ENCODE results near the gene TMEM140. TPM values are rescaled to one million over a fixed set of nuclear protein-coding genes. Genes with fewer than 3 reads are reported as not detected.

TMEM140 gene
- total and polyA plus RNA-seq, 2 of the 13 experiments (the other 11 are each of a cell fraction or from before 2014, with no cell fraction given), result 9.2 to 21.7 TPM

DNA sequence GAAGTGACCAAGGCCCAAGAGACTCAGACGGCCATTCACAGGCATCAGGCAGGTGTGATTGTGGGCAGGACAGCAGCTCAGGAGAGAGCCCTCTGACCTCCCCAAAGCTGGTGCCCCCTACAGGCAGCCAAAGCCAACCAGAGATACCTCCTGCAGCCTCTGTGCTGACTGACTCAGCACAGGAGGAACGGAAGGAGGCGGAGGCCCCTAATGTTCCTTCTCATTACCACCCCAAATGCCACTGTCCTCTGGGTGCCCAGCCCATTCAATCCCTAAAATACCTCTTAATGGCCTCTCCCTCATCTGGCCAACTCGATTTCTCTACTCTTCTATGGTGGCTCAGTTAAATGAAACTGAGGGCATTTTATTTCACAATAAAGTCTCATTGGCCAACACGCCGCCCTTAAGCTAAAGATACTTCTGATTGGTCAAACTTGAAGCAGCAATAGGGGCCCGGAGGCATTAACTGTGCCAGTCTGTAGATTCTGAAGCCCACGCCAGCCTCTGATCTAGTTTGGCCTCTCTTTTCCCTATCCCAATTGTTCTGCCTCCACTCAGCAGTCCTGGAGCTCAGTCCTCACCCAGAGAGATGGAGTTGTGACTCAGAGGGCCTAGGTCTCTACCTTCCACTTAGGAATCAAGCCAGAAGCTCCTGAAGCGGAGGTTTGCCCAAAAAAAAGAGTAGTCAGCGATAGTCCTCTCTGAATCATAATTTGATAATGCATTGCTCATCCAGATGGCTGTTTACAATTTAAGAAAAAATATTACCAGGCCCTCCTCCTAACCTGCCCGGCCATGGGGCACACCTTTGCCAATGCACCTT is 21.5 kb downstream of the TMEM140 start (continued):
- TF ChIP-seq BRD4 (CRISPR knock-in tag; IDR thresholded peaks at IDR 0.05) (no peak), FOSL1 (CRISPR knock-in tag; IDR thresholded peaks at IDR 0.05; ENCODE audit: borderline replicate concordance) (no peak), PRPF4 (IDR thresholded peaks at IDR 0.05; ENCODE audit: low read depth, low read length, poor library complexity, severe bottlenecking) (no peak), KAT8 (CRISPR knock-in tag; IDR thresholded peaks at IDR 0.05) (peak; percentile 62; the same call in 1 of the 2 replicates), AHR (CRISPR knock-in tag; IDR thresholded peaks at IDR 0.05) (no peak), SMAD1 (CRISPR knock-in tag; IDR thresholded peaks at IDR 0.05; ENCODE audit: borderline replicate concordance, low read depth) (no peak), MIXL1 (CRISPR knock-in tag; IDR thresholded peaks at IDR 0.05) (0 out of 2 replicates have a peak, but pooled peaks have one; percentile 26), PCBP1 (IDR thresholded peaks at IDR 0.05; ENCODE audit: borderline replicate concordance, low read depth, low read length) (no peak), REPIN1 (CRISPR knock-in tag; IDR thresholded peaks at IDR 0.05; ENCODE audit: borderline replicate concordance, low read depth) (no peak), ZC3H13 (CRISPR knock-in tag; IDR thresholded peaks at IDR 0.05) (no peak), ZNF432 (CRISPR knock-in tag; IDR thresholded peaks at IDR 0.05; ENCODE audit: borderline replicate concordance) (no peak), MAFK (conservative IDR thresholded peaks at IDR 0.05 in 1 of 2, IDR thresholded peaks at IDR 0.05 in 1 of 2; ENCODE audit: low read length in 2 of 2) (no peak), RARG (CRISPR knock-in tag; IDR thresholded peaks at IDR 0.05; ENCODE audit: low read depth) (no peak), ZNF713 (CRISPR knock-in tag; IDR thresholded peaks at IDR 0.05) (no peak), ZNF12 (CRISPR knock-in tag; IDR thresholded peaks at IDR 0.05) (no peak)
- TF ChIP-seq, protein P1, sequence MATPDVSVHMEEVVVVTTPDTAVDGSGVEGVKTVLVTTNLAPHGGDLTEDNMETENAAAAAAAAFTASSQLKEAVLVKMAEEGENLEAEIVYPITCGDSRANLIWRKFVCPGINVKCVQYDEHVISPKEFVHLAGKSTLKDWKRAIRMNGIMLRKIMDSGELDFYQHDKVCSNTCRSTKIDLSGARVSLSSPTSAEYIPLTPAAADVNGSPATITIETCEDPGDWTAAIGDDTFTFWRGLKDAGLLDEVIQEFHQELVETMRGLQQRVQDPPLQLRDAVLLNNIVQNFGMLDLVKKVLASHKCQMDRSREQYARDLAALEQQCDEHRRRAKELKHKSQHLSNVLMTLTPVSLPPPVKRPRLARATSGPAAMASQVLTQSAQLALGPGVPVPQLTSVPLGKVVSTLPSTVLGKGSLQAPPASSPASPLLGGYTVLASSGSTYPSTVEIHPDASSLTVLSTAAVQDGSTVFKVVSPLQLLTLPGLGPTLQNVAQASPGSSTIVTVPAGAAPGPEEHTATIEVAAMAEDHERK (CRISPR knock-in tag; IDR thresholded peaks at IDR 0.05; ENCODE audit: low read depth), result no peak
- TF ChIP-seq, protein P2, sequence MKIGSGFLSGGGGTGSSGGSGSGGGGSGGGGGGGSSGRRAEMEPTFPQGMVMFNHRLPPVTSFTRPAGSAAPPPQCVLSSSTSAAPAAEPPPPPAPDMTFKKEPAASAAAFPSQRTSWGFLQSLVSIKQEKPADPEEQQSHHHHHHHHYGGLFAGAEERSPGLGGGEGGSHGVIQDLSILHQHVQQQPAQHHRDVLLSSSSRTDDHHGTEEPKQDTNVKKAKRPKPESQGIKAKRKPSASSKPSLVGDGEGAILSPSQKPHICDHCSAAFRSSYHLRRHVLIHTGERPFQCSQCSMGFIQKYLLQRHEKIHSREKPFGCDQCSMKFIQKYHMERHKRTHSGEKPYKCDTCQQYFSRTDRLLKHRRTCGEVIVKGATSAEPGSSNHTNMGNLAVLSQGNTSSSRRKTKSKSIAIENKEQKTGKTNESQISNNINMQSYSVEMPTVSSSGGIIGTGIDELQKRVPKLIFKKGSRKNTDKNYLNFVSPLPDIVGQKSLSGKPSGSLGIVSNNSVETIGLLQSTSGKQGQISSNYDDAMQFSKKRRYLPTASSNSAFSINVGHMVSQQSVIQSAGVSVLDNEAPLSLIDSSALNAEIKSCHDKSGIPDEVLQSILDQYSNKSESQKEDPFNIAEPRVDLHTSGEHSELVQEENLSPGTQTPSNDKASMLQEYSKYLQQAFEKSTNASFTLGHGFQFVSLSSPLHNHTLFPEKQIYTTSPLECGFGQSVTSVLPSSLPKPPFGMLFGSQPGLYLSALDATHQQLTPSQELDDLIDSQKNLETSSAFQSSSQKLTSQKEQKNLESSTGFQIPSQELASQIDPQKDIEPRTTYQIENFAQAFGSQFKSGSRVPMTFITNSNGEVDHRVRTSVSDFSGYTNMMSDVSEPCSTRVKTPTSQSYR (CRISPR knock-in tag; IDR thresholded peaks at IDR 0.05; ENCODE audit: borderline replicate concordance), result no peak
- TF ChIP-seq, protein P3, sequence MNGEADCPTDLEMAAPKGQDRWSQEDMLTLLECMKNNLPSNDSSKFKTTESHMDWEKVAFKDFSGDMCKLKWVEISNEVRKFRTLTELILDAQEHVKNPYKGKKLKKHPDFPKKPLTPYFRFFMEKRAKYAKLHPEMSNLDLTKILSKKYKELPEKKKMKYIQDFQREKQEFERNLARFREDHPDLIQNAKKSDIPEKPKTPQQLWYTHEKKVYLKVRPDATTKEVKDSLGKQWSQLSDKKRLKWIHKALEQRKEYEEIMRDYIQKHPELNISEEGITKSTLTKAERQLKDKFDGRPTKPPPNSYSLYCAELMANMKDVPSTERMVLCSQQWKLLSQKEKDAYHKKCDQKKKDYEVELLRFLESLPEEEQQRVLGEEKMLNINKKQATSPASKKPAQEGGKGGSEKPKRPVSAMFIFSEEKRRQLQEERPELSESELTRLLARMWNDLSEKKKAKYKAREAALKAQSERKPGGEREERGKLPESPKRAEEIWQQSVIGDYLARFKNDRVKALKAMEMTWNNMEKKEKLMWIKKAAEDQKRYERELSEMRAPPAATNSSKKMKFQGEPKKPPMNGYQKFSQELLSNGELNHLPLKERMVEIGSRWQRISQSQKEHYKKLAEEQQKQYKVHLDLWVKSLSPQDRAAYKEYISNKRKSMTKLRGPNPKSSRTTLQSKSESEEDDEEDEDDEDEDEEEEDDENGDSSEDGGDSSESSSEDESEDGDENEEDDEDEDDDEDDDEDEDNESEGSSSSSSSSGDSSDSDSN (CRISPR knock-in tag; IDR thresholded peaks at IDR 0.05), result no peak; the same call in 1 of the 2 replicates
- TF ChIP-seq, protein P4, sequence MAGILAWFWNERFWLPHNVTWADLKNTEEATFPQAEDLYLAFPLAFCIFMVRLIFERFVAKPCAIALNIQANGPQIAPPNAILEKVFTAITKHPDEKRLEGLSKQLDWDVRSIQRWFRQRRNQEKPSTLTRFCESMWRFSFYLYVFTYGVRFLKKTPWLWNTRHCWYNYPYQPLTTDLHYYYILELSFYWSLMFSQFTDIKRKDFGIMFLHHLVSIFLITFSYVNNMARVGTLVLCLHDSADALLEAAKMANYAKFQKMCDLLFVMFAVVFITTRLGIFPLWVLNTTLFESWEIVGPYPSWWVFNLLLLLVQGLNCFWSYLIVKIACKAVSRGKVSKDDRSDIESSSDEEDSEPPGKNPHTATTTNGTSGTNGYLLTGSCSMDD (CRISPR knock-in tag; IDR thresholded peaks at IDR 0.05), result no peak
- TF ChIP-seq, protein P5, sequence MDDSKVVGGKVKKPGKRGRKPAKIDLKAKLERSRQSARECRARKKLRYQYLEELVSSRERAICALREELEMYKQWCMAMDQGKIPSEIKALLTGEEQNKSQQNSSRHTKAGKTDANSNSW (CRISPR knock-in tag; IDR thresholded peaks at IDR 0.05; ENCODE audit: borderline replicate concordance), result no peak
